ENCODE data around the gene LDLRAD3.

Gene LDLRAD3

GRCh38 chr11:36227044-36227443 is 283.2 kb downstream of the LDLRAD3 start:
- TF ChIP-seq CTCF (IDR thresholded peaks at IDR 0.05; ENCODE audit: low read depth, low read length, poor library complexity, severe bottlenecking), result no peak
- TF ChIP-seq EZH2phosphoT487 (IDR thresholded peaks at IDR 0.05; ENCODE audit: borderline replicate concordance, low read length), result no peak
- Histone ChIP-seq H3K27me3 (ENCODE audit: control insufficient read depth, low read length) (no peaks in the 10 kb centered on the region), H3K9me2 (replicated peaks; ENCODE audit: control insufficient read depth, low read length) (no peaks in the 10 kb centered on the region), H4K20me1 (ENCODE audit: control insufficient read depth, insufficient read depth, low read depth, low read length) (no peaks in the 10 kb centered on the region), H3K9me3 (ENCODE audit: control insufficient read depth, insufficient read depth, low read length) (no peaks in the 10 kb centered on the region), H3F3A (ENCODE audit: control insufficient read depth, insufficient read depth) (no peaks in the 10 kb centered on the region), H3K79me2 (ENCODE audit: control insufficient read depth, low read length) (no peaks in the 10 kb centered on the region), H3K4me1 (ENCODE audit: control insufficient read depth, low read length) (no peaks in the 10 kb centered on the region), H3K36me3 (ENCODE audit: control insufficient read depth, low read length) (no peaks in the 10 kb centered on the region), H3K27ac (ENCODE audit: low read depth, low read length) (no peak overlapping the region), H3K4me3 (ENCODE audit: low read length) (no peak overlapping the region), H3K4me2 (ENCODE audit: low read length) (no peak overlapping the region)

- H3K27me3 ChIP-seq (ENCODE audit: control insufficient read depth, low read length), result no peaks in the 10 kb centered on the region
- H3K9me3 ChIP-seq (ENCODE audit: control insufficient read depth, insufficient read depth, low read length), result no peaks in the 10 kb centered on the region
- H3K4me1 ChIP-seq (ENCODE audit: control insufficient read depth, low read length), result no peaks in the 10 kb centered on the region
- no peaks in the 10 kb centered on the region for H3K36me3 ChIP-seq (ENCODE audit: control insufficient read depth, low read length)
- H3K4me3 ChIP-seq (ENCODE audit: low read length), result no peak overlapping the region
- no peaks in the 10 kb centered on the region for H3K9me2 ChIP-seq (replicated peaks; ENCODE audit: control insufficient read depth, low read length)
- no peak overlapping the region for H3K4me2 ChIP-seq (ENCODE audit: low read length)
- no peaks in the 10 kb centered on the region for H4K20me1 ChIP-seq (ENCODE audit: control insufficient read depth, insufficient read depth, low read depth, low read length)
- no peak for TF ChIP-seq EZH2phosphoT487 (IDR thresholded peaks at IDR 0.05; ENCODE audit: borderline replicate concordance, low read length)
- no peak for TF ChIP-seq CTCF (IDR thresholded peaks at IDR 0.05; ENCODE audit: low read depth, low read length, poor library complexity, severe bottlenecking)
- no peaks in the 10 kb centered on the region for H3K79me2 ChIP-seq (ENCODE audit: control insufficient read depth, low read length)
- H3K27ac ChIP-seq (ENCODE audit: low read depth, low read length), result no peak overlapping the region
- H3F3A ChIP-seq (ENCODE audit: control insufficient read depth, insufficient read depth), result no peaks in the 10 kb centered on the region
Measured at GRCh38 chr11:36228689-36229088, 284.8 kb downstream of the LDLRAD3 start.

- Histone ChIP-seq H3K9me2 (replicated peaks; ENCODE audit: control insufficient read depth, low read length) (no peaks in the 10 kb centered on the region), H3K4me1 (ENCODE audit: control insufficient read depth, low read length) (no peaks in the 10 kb centered on the region), H3K27ac (ENCODE audit: low read depth, low read length) (no peak overlapping the region), H4K20me1 (ENCODE audit: control insufficient read depth, insufficient read depth, low read depth, low read length) (no peaks in the 10 kb centered on the region), H3F3A (ENCODE audit: control insufficient read depth, insufficient read depth) (no peaks in the 10 kb centered on the region), H3K9me3 (ENCODE audit: control insufficient read depth, insufficient read depth, low read length) (no peaks in the 10 kb centered on the region), H3K79me2 (ENCODE audit: control insufficient read depth, low read length) (no peaks in the 10 kb centered on the region), H3K27me3 (ENCODE audit: control insufficient read depth, low read length) (no peaks in the 10 kb centered on the region), H3K4me3 (ENCODE audit: low read length) (no peak overlapping the region), H3K4me2 (ENCODE audit: low read length) (no peak overlapping the region), H3K36me3 (ENCODE audit: control insufficient read depth, low read length) (no peaks in the 10 kb centered on the region)
- no peak for TF ChIP-seq CTCF (IDR thresholded peaks at IDR 0.05; ENCODE audit: low read depth, low read length, poor library complexity, severe bottlenecking)
- no peak for TF ChIP-seq EZH2phosphoT487 (IDR thresholded peaks at IDR 0.05; ENCODE audit: borderline replicate concordance, low read length)
Measured at GRCh38 chr11:36229091-36229705, 285.3 kb downstream of the LDLRAD3 start.

All from DOHH2 (cell line).